ENCODE results near the gene PSMD14.
A peak's percentile ranks its signal among the peaks of the same experiment; 100 is the strongest.

Gene PSMD14

DNA sequence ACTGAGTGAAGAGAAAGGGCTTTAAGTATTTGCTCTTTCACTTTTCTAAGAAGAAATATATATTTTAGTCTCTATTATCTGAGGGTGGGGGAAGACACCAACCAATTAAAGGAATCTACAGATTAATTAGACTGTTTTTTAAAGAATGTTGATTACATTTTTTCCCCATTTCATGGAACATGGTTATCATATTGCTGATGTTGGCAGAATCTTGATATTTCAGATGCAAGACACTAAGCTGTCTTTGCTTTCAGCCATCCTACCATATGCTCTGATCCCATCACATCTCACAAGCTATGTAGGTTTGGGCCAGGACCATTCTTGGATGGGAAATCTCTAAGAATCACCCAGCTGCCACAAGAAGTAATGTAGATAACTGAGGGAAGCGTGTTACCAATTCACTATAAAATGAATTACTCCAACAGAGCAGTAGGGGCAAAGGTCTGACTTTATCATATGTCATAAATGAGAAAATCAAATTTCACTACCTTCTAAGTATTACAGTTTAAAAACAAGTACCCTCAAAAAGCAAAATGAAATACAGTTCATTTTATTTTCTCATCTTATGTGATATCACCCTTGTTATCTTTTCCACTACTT is 101.2 kb downstream of the PSMD14 start:
- no peaks in the 10 kb centered on the region for H3K27me3 ChIP-seq (ENCODE audit: insufficient read depth, low read length)
- no peaks in the 10 kb centered on the region for H3K9me3 ChIP-seq (ENCODE audit: low read length)
- H3K4me1 ChIP-seq (ENCODE audit: insufficient read depth, low read length), result peaks cover 6% of the 10 kb centered on the region
- no peak overlapping the region for H2AFZ ChIP-seq (ENCODE audit: low read depth, low read length)
- H3K36me3 ChIP-seq (ENCODE audit: insufficient read depth, low read length), result peaks cover 9% of the 10 kb centered on the region
- no peak overlapping the region for H3K4me3 ChIP-seq (ENCODE audit: low read length)

DNA sequence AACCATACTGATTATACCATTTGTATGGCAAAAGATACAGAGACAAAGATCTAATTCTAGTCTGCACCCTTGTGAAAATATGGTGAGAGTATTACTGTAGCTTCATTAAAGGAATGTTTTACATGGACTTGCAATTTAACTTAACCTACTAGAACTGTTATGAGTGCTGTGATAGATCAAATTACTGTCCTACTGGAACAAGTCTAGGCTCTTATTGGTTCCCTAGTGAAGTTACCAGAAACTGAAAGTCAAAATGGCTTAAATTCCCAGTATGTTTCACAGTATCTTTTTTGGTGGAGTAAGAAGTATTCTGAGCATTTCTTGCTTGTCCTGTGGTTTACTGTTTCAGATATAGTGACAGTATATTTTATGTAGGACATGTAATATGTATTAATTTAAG is 104.1 kb downstream of the PSMD14 start:
- peaks cover 22% of the 10 kb centered on the region for H3K4me1 ChIP-seq (ENCODE audit: insufficient read depth, low read length)
- no peak overlapping the region for H2AFZ ChIP-seq (ENCODE audit: low read depth, low read length)
- H3K9me3 ChIP-seq (ENCODE audit: low read length), result no peaks in the 10 kb centered on the region
- H3K4me3 ChIP-seq (ENCODE audit: low read length), result no peak overlapping the region
- H3K27me3 ChIP-seq (ENCODE audit: insufficient read depth, low read length), result peaks cover 25% of the 10 kb centered on the region
- peaks cover 8% of the 10 kb centered on the region for H3K36me3 ChIP-seq (ENCODE audit: insufficient read depth, low read length)

DNA sequence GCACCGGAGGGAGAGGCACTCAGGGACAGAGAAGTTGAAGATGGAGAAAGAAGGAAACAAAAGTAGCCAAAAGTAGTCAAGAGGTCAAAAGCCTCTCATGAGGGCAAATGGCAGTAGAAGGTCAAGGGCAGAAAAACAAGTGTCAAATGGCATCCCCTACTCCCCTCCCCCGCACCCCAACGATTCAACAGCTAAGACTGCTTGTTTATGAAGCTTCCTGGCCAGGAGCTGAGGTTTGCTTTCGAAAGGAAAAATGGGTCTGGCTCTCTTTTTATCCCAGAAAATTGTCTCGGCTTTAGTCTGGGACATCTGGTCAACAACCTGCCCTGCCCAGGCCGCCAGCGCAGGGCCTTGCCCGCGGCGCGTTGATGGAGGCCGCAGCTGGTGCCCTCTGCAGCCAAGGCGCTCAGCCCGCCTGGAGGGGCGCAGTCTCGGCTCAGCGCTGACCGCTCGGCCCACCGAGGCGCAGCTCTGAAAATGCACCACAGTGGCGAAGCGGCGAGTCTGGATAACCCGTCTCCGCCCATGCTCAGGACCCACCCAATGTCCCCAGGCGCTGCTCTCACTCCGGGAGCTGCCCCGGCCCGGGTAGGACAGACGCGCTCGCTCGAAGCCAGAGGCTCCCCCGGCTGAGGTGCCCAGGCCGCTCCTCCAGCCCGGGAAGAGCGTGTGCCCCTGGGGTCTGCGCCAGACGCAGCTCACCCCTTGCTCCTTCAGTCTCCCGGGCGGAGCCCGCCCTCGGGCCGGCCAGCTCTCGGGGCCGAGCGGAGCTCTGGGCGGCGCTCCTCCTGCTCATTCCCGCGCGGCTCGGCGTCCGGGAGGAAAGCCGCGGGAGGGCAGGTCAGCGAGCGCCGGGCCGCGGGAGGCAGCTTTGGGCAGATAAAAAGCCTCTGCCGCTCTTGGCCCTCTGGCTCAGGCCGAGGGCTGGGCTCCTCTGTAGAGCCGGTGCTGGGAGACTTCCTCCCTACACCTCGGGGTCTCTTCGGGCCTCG is 106.1 kb downstream of the PSMD14 start:
- peaks cover 6% of the 10 kb centered on the region for H3K36me3 ChIP-seq (ENCODE audit: insufficient read depth, low read length)
- peaks cover 24% of the 10 kb centered on the region for H3K4me1 ChIP-seq (ENCODE audit: insufficient read depth, low read length)
- peaks cover 43% of the 10 kb centered on the region for H3K27me3 ChIP-seq (ENCODE audit: insufficient read depth, low read length)
- H2AFZ ChIP-seq (ENCODE audit: low read depth, low read length), result peak overlapping the region; percentile 87
- peak overlapping the region; percentile 47 for H3K4me3 ChIP-seq (ENCODE audit: low read length)
- no peaks in the 10 kb centered on the region for H3K9me3 ChIP-seq (ENCODE audit: low read length)

DNA sequence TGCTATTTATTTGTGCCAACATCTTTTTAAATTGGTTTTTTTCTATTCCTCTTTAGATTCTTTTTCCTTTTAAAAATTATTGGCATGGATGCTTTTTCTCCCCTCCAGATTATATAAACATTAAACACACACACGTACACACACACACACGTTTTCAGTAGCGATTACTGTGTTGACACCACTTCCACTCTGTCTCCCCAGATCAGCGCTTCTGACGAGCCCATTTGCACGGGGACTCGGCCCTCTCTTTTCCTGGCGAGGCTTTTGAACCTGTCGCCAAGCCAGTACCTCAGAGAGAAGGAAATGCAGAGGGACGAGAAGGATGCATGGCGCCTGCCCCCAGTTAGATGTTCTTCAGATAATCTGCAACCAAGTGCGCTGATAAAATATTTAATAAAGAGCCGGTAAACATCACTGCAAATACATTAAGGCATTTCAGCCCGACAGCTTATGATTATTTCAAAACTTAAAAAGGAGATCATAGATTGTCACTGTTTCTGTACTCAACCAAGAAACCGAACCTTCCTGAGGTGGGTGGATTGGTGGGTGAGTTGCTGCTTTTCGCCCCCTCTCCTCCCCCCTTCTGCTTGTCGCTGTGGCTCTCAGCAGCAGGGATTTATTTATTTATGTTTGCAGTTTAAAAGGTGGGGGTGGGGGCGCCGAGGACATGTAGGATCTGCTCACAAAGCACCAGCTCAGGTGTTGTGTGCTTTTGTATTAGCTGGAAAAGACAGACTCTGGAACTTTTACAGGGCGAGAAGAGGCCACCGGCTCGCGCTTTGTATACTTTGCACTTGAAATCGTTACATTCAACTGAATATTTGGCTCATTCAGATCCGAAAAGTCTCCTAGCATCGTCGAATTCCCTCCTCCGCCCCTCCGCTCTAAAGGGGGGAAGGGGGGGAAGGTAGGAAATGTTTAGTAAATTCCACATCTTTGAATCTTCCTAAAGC is 107.1 kb downstream of the PSMD14 start:
- H3K4me3 ChIP-seq (ENCODE audit: low read length), result peak overlapping the region; percentile 47
- H3K27me3 ChIP-seq (ENCODE audit: insufficient read depth, low read length), result peaks cover 53% of the 10 kb centered on the region
- H3K36me3 ChIP-seq (ENCODE audit: insufficient read depth, low read length), result peaks cover 3% of the 10 kb centered on the region
- H3K9me3 ChIP-seq (ENCODE audit: low read length), result no peaks in the 10 kb centered on the region
- H3K4me1 ChIP-seq (ENCODE audit: insufficient read depth, low read length), result peaks cover 24% of the 10 kb centered on the region
- peak overlapping the region; percentile 87 for H2AFZ ChIP-seq (ENCODE audit: low read depth, low read length)

DNA sequence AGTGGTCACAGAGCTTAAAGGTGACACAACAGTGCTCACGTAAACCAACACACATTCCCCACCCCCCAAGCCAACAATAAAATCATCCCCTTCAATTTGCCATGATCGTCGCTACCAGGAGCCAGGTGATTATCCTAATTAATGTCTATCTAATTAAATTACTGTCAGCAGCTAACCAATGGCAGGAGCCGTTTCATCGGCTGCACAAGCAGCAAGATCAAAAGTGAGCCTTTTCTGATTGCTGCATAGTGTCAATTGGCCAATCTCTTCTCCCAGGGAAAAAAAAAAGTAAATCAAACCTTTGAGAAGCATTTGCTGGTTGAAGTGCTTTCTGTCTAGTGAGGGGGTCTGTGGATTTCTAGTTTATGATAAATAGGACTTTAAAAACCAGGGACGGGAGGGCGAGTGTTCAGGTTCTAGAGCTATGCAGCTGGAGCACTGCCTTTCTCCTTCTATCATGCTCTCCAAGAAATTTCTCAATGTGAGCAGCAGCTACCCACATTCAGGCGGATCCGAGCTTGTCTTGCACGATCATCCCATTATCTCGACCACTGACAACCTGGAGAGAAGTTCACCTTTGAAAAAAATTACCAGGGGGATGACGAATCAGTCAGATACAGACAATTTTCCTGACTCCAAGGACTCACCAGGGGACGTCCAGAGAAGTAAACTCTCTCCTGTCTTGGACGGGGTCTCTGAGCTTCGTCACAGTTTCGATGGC is 107.9 kb downstream of the PSMD14 start, which contains the start of gene TBR1:
Gene TBR1, plus strand, starts transcription at position 311 of the 721 bp plus-strand sequence. Its CDS starts 114 bp downstream, at position 425.
- Histone ChIP-seq H3K9me3 (ENCODE audit: low read length) (no peaks in the 10 kb centered on the region), H3K4me3 (ENCODE audit: low read length) (no peak within 1 kb of the TSS), H2AFZ (ENCODE audit: low read depth, low read length) (no peak within 1 kb of the TSS), H3K4me1 (ENCODE audit: insufficient read depth, low read length) (peaks cover 24% of the 10 kb centered on the region), H3K36me3 (ENCODE audit: insufficient read depth, low read length) (peaks cover 3% of the 10 kb centered on the region), H3K27me3 (ENCODE audit: insufficient read depth, low read length) (peaks cover 62% of the 10 kb centered on the region)

DNA sequence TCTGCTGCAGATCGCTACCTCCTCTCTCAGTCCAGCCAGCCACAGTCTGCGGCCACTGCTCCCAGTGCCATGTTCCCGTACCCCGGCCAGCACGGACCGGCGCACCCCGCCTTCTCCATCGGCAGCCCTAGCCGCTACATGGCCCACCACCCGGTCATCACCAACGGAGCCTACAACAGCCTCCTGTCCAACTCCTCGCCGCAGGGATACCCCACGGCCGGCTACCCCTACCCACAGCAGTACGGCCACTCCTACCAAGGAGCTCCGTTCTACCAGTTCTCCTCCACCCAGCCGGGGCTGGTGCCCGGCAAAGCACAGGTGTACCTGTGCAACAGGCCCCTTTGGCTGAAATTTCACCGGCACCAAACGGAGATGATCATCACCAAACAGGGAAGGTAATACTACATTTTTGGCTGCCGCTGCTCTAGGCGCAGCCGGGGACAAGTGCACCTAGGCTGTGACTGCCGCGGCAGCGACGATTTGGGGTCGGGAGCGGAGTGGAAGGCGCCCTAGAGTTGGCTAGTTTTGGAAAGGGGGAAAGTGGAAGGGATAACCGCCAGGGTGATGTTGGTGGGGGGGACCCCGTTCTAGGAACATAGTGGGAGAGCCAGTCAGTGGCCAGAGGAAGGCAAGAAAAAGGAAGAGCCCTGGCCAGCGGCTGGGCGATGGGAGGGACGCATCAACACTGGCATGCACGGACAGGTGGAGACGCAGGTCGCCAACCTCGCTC is 108.6 kb downstream of the PSMD14 start:
- Histone ChIP-seq H3K4me1 (ENCODE audit: insufficient read depth, low read length) (peaks cover 24% of the 10 kb centered on the region), H3K36me3 (ENCODE audit: insufficient read depth, low read length) (no peaks in the 10 kb centered on the region), H3K4me3 (ENCODE audit: low read length) (no peak overlapping the region), H2AFZ (ENCODE audit: low read depth, low read length) (no peak overlapping the region), H3K9me3 (ENCODE audit: low read length) (no peaks in the 10 kb centered on the region), H3K27me3 (ENCODE audit: insufficient read depth, low read length) (peaks cover 69% of the 10 kb centered on the region)

DNA sequence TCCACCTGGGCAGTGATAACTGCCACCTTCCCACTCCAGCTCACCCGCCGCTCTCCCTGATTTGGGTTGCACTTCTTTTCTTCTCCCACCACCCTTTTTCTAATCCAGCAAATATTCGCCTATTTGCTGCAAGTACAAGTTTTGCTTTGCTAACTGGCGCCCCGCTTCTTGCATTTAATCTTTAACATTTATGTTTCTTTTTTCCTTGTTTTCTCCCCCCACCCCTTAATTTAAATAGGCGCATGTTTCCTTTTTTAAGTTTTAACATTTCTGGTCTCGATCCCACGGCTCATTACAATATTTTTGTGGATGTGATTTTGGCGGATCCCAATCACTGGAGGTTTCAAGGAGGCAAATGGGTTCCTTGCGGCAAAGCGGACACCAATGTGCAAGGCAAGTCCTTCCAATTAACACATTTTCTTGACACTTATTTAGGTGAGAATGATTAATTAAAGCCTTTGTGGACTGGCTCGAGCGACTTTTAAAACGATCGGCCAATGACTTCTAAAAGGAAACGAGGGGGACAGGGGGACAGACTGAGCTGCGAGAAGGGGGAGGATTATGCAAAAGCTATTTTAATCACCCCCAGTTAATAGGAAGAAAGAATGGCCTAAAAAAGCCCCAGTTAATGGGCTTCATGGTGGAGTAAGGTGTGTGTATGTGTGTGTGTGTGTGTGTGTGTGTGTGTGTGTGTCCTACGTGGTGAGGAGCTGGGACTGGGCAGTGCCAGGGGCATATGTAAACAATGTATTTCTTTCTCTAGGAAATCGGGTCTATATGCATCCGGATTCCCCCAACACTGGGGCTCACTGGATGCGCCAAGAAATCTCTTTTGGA is 109.4 kb downstream of the PSMD14 start:
- Histone ChIP-seq H3K9me3 (ENCODE audit: low read length) (no peaks in the 10 kb centered on the region), H3K36me3 (ENCODE audit: insufficient read depth, low read length) (no peaks in the 10 kb centered on the region), H2AFZ (ENCODE audit: low read depth, low read length) (no peak overlapping the region), H3K27me3 (ENCODE audit: insufficient read depth, low read length) (peaks cover 77% of the 10 kb centered on the region), H3K4me3 (ENCODE audit: low read length) (no peak overlapping the region), H3K4me1 (ENCODE audit: insufficient read depth, low read length) (peaks cover 24% of the 10 kb centered on the region)

DNA sequence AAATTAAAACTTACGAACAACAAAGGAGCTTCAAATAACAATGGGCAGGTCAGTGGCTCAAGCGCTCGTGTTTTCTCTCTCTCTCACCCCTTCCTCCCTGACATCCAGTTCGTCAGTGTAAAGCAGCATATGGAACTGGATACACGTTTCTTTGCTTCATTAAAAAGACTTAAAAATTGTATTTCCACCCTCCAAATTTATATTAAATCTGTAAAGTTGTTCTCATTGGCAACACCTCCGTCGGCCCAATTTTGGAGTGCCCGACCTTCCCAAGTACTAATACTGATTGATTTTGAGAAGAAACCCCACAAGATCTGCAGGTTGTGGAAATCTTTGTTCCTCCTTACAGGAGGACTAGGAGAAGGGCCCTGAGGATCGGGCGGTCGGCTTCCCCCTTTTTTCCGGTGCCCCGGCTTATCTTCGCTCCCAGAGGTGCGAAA is 110.1 kb downstream of the PSMD14 start:
- Histone ChIP-seq H3K9me3 (ENCODE audit: low read length) (no peaks in the 10 kb centered on the region), H3K4me3 (ENCODE audit: low read length) (no peak overlapping the region), H3K27me3 (ENCODE audit: insufficient read depth, low read length) (peaks cover 83% of the 10 kb centered on the region), H3K36me3 (ENCODE audit: insufficient read depth, low read length) (no peaks in the 10 kb centered on the region), H2AFZ (ENCODE audit: low read depth, low read length) (peak overlapping the region; percentile 31), H3K4me1 (ENCODE audit: insufficient read depth, low read length) (peaks cover 24% of the 10 kb centered on the region)

DNA sequence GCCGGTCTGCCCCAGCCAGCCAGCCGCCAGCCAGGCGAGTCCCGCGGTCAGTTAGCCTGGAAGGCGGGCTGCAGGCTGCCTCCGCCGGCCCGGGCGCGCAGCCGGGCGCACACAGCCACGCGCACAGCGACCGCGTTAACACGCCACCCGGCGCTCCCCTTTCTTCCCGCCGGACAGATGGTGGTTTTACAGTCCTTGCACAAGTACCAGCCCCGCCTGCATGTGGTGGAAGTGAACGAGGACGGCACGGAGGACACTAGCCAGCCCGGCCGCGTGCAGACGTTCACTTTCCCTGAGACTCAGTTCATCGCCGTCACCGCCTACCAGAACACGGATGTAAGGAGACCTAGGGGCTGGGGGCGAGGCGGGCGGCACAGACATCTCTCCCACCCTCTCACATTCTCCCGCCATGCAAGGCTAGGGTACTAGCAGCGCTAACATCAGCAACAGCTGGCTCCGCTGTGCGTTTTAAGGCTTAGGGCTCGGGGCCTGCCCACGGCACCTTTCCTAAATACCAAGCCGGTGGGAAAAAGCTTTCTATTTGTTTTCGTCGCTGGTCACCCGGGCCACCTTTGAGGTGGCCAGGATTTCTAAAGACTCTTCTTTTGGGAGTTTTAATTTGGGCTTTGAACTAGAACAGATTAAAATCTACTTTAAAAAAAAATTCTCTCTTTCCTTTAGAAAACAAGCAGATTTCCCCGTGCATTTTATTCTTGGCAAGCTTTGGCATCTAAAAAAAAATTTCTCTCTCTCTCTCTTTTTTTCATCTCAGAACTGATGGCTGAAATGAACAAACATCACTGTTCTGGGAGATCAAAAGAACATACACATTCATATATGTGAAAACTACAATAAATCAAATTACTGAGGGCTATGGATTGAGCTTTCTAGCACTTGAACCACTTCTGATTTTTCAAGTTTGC is 110.8 kb downstream of the PSMD14 start:
- Histone ChIP-seq H3K9me3 (ENCODE audit: low read length) (no peaks in the 10 kb centered on the region), H3K4me3 (ENCODE audit: low read length) (peak overlapping the region; percentile 9), H3K27me3 (ENCODE audit: insufficient read depth, low read length) (peaks cover 90% of the 10 kb centered on the region), H3K36me3 (ENCODE audit: insufficient read depth, low read length) (no peaks in the 10 kb centered on the region), H2AFZ (ENCODE audit: low read depth, low read length) (peak overlapping the region; percentile 31), H3K4me1 (ENCODE audit: insufficient read depth, low read length) (peaks cover 18% of the 10 kb centered on the region)

DNA sequence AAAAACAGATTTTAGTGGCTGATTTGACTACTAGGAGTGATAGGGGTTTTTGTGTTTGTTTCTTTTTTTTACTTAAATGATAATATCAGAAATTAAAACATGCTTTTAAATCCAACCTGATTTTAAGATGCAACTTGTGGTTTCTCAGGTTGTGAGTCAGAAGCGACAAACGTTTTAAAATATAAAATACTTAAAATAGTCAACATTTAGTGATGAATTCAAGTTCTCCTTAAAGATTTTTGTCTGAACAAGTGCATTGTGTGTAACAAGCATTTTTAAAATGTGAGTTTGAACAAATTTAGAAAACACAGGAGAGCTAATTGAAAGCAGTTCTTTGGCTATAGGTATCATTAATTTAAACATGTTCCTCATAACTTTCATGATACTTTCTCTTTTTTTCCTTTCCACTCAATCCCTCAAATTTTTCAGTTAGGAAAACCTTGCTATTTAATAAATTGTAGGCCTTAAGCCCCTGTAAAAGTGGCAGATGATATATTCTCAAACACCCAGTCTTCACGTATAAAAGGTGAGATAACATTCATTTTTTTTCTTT is 111.5 kb downstream of the PSMD14 start:
- H3K4me1 ChIP-seq (ENCODE audit: insufficient read depth, low read length), result peaks cover 18% of the 10 kb centered on the region
- no peak overlapping the region for H2AFZ ChIP-seq (ENCODE audit: low read depth, low read length)
- no peaks in the 10 kb centered on the region for H3K9me3 ChIP-seq (ENCODE audit: low read length)
- no peaks in the 10 kb centered on the region for H3K36me3 ChIP-seq (ENCODE audit: insufficient read depth, low read length)
- peaks cover 97% of the 10 kb centered on the region for H3K27me3 ChIP-seq (ENCODE audit: insufficient read depth, low read length)
- no peak overlapping the region for H3K4me3 ChIP-seq (ENCODE audit: low read length)
